Transverse colon (tissue), 4 donors: ENCODE results near the gene SAMD7. TPM values are rescaled to one million over a fixed set of nuclear protein-coding genes. Genes with fewer than 3 reads are reported as not detected.

Experiments used
- DNase-seq: peaks from one replicate; pipeline ENCODE4 v3.0.0-alpha.2; 2019
- H3K27ac ChIP-seq, 4 donors: fragments of 200-600 bp; sonication (generic); 2 replicates each; pipeline ENCODE4 v1.5.1; 2016 to 2018; ENCODE audit warnings: inconsistent platforms in 4 of 4
- H3K27me3 ChIP-seq: fragments of 200-600 bp; sonication (generic); 2 replicates; pipeline ENCODE4 v1.5.1; 2017; ENCODE audit warnings: inconsistent platforms
- H3K36me3 ChIP-seq, 4 donors: fragments of 200-600 bp; sonication (generic); 2 replicates each; pipeline ENCODE4 v1.5.1; 2017 to 2019; ENCODE audit warnings: inconsistent platforms in 4 of 4
- H3K4me1 ChIP-seq, 4 donors: fragments of 200-600 bp; sonication (generic); 2 replicates each; pipeline ENCODE4 v1.5.1; 2017 to 2020; ENCODE audit warnings: inconsistent platforms in 4 of 4
- H3K4me3 ChIP-seq, 4 donors: fragments of 200-600 bp; sonication (generic); 1 replicate in 1 of 4; 2 replicates in 3 of 4; pipeline versions ENCODE4 v1.5.1 to v1.6.1; 2017 to 2019; ENCODE audit warnings: inconsistent platforms in 4 of 4
- H3K9me3 ChIP-seq, 2 donors: fragments of 200-600 bp; sonication (generic); 2 replicates each; pipeline ENCODE4 v1.5.1; 2017 to 2019; ENCODE audit warnings: inconsistent platforms in 2 of 2
- EP300 ChIP-seq: sonication (generic); formaldehyde crosslinking; IDR thresholded peaks from one replicate; pipeline ENCODE4 v1.6.1; 2017; ENCODE audit warnings: antibody characterized with exemption, low read depth
- POLR2A ChIP-seq: fragments of 450-650 bp; IDR thresholded peaks from one replicate; pipeline ENCODE4 v1.6.1; 2016; ENCODE audit warnings: antibody characterized with exemption, mild to moderate bottlenecking, moderate library complexity
- POLR2AphosphoS5 ChIP-seq, 3 donors: sonication (generic); formaldehyde crosslinking; IDR thresholded peaks; one replicate each; pipeline ENCODE4 v1.6.1; 2016; ENCODE audit warnings: antibody characterized with exemption in 3 of 3
- WGBS, 2 donors: methylation state at CpG; one replicate each; pipeline ENCODE4 v1.1.5; 2018; ENCODE audit warnings: low coverage in 1 of 2; 5-methylcytosine and 5-hydroxymethylcytosine counted together
- in situ Hi-C, 4 donors: fragments of 200-750 bp; cut with MboI; loops; one replicate each; pipeline versions ENCODE4 v1.15.0 to v1.15.1; 2017; ENCODE audit warnings: low sequenced_read_pairs in 3 of 4, low pct_ligation_motif_present in 1 of 4, low pct_unique_long_range_greater_than_20kb in 1 of 4
- intact Hi-C: fragments of 100-400 bp; cut with DNase I; formaldehyde crosslinking; loops from one replicate; pipeline ENCODE4 v1.15.1; 2023; ENCODE audit warnings: low total_unique reads
- total RNA-seq, 4 donors: library from RNA; depleted of rRNA; stranded (reverse); fragments of >200 nt; gene quantifications; one replicate each; pipeline ENCODE4 v1.1.0, GENCODE V29; 2016
- TF ChIP-seq, protein P1 (sequence below), 5 experiments: fragments of 200-600 bp in 3 of 5; fragments of 450-650 bp in 2 of 5; sonication (generic) in 3 of 5; IDR thresholded peaks; 1 replicate in 2 of 5; 2 replicates in 3 of 5; pipeline ENCODE4 v1.5.1; 2016 to 2017; ENCODE audit warnings: antibody characterized with exemption in 5 of 5, inconsistent platforms in 3 of 5, mild to moderate bottlenecking in 2 of 5, moderate library complexity in 1 of 5

Gene SAMD7
- total RNA-seq, 4 donors from 2014 or later: not detected

DNA sequence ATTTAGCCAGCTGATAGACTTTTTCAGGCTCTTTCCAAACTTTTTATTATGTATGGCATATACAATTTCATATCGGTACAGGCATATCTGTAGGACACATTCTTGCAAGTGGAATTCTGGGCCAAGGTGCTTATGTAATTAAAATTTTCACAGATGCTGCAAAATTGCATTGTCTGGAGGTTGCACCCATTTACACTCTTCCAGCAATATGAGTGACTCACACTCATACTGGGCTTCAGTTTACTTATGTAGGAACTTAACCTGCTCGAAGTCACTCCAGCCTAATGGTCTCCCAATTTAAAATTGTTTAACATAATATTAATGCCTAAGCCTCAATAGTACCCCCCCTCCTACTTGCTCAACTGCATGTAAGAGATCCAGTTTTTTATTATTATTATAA lies 44.0 kb downstream of the SAMD7 start:
- no peak for TF ChIP-seq POLR2A
- no peak for TF ChIP-seq EP300
- no peak for TF ChIP-seq POLR2AphosphoS5 (IDR thresholded peaks at IDR 0.05)
- TF ChIP-seq, protein P1, sequence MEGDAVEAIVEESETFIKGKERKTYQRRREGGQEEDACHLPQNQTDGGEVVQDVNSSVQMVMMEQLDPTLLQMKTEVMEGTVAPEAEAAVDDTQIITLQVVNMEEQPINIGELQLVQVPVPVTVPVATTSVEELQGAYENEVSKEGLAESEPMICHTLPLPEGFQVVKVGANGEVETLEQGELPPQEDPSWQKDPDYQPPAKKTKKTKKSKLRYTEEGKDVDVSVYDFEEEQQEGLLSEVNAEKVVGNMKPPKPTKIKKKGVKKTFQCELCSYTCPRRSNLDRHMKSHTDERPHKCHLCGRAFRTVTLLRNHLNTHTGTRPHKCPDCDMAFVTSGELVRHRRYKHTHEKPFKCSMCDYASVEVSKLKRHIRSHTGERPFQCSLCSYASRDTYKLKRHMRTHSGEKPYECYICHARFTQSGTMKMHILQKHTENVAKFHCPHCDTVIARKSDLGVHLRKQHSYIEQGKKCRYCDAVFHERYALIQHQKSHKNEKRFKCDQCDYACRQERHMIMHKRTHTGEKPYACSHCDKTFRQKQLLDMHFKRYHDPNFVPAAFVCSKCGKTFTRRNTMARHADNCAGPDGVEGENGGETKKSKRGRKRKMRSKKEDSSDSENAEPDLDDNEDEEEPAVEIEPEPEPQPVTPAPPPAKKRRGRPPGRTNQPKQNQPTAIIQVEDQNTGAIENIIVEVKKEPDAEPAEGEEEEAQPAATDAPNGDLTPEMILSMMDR (IDR thresholded peaks at IDR 0.05): no peak
- intact Hi-C loops: no loop called here
- Histone ChIP-seq H3K36me3 (no peaks in the 10 kb centered on the region), H3K27me3 (no peaks in the 10 kb centered on the region), H3K4me1 (no peaks in the 10 kb centered on the region), H3K4me3 (no peak overlapping the region), H3K27ac (no peak overlapping the region), H3K9me3 (no peaks in the 10 kb centered on the region)
- 88 to 95% methylated on average over 2 of the region's 2 CpGs for WGBS, 2 donors
- no peak for DNase-seq
- in situ Hi-C loops: loop anchor here in 1 of 4 donors (25.0 kb wide), 1 partner anchor 93 kb away; the partner anchor contains the start of gene LRRC31

DNA sequence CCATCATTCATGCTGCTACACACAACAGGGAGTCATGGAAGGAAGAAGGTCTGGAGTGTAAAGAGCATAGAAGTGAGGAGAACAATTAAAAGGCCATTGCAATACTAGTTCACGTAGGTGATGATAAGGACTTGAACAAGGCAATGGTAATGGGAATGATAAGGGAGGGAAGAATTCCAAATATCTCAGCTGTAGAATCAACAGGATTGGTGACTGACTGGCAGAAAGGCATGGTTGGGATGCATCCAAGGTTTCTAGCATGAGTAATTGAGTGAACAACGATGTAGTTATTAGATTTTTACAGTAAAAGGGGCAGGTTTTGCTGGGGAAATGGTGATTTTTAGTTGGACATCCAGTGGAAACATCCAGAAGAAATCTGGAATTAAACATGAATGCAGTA lies 52.8 kb downstream of the SAMD7 start:
- intact Hi-C loops (loop anchor here (10.0 kb wide), 2 partner anchors 99 to 189 kb away; partner anchors contain the start of genes LRRC31 and MYNN), in situ Hi-C loops (loop anchor here in 1 of 4 donors (25.0 kb wide), 1 partner anchor 102 kb away; the partner anchor contains the start of gene LRRC31)
- WGBS, 2 donors: 72 to 73% methylated on average over 2 of the region's 2 CpGs
- Histone ChIP-seq H3K27ac (no peak overlapping the region), H3K4me1 (peaks cover 7 to 26% (median 20%) of the 10 kb centered on the region in 4 donors), H3K36me3 (no peaks in the 10 kb centered on the region), H3K4me3 (no peak overlapping the region), H3K27me3 (no peaks in the 10 kb centered on the region), H3K9me3 (no peaks in the 10 kb centered on the region)
- no peak for DNase-seq
- TF ChIP-seq POLR2A: no peak
- TF ChIP-seq, protein P1 (IDR thresholded peaks at IDR 0.05): no peak
- TF ChIP-seq POLR2AphosphoS5 (IDR thresholded peaks at IDR 0.05): no peak
- TF ChIP-seq EP300: no peak

DNA sequence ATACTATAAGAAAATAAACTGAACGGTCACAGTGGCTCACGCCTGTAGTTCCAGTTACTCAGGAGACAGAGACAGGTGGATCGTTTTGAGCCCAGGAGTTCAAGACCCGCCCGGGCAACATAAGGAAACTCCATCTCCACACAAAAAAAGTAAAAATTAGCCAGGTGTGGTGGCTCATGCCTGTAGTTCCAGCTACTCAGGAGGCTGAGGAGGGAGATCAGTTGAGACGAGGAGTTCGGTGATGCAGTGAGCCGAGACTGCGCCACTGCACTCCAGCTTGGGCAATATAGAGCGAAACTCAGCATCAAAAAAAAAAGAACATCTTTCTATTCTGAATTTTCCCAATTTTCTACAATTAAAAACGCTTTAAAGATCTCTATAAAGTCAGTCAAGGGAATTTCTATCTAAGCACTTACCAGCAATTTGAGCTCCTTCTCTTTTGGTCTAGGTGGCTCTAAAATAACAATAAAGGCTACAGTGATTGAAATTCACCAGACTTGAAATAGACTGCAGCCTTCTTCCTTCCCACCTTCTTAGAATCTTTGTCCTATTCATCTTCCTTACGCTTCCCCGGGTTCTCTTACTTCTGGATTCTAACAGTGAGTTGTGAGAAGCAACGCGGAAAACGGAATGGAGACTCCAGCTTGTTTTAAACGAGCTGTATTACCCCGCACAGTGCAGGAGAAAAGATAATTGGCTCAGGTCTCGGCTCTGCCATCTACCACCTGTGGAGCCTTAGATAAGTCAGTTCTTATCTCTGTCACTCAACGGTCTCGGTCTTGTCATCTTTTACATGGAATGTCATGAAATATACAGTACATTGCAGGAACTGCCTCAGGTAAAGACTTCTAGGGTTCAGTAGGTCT lies 54.4 kb downstream of the SAMD7 start:
- TF ChIP-seq, protein P1 (IDR thresholded peaks at IDR 0.05): no peak
- Histone ChIP-seq H3K4me1 (peaks cover 14 to 42% (median 28%) of the 10 kb centered on the region in 4 donors), H3K4me3 (peak overlapping the region; percentile 84 to 87 (median 84)), H3K27me3 (no peaks in the 10 kb centered on the region), H3K9me3 (no peaks in the 10 kb centered on the region), H3K27ac (peak overlapping the region; percentile 95 to 97 (median 95)), H3K36me3 (no peaks in the 10 kb centered on the region)
- DNase-seq: no peak
- 48 to 55% methylated on average over 19 to 21 of the region's 21 CpGs for WGBS, 2 donors
- in situ Hi-C loops: loop anchor here in 1 of 4 donors (25.0 kb wide), 1 partner anchor 103 kb away; the partner anchor contains the start of gene LRRC31
- intact Hi-C loops: loop anchor here (10.0 kb wide), 2 partner anchors 101 to 191 kb away; partner anchors contain the start of genes LRRC31 and MYNN

DNA sequence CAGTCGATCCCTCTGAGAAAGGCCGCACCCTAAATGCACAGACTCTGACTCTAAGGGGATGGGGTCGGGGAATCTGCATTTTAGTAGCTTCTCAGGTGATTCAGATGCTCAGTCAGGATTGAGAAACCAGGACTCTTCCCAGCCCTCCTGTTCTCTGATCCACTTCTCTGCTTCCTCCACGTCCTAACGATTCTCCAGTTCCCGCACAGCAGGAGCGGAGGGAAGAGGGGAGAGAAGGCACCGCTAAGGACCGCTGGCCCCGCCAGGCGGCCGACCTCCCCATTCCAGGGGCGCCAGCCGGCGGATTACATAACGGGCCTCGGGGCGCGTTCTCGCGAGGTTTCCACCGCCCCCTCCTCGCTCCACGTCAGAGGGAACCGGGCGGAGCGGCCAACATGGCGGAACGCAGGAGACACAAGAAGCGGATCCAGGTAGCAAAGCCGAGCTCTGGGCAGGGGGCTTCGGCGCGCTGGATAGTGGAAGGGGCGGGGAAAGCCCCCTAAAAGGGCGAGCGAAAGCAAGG lies 55.1 kb downstream of the SAMD7 start, which contains the start of gene SEC62:
Gene SEC62 (plus strand): TSS at position 380 of the 523 bp plus-strand sequence. CDS start 16 bp downstream, at position 396.
- Histone ChIP-seq H3K9me3 (no peaks in the 10 kb centered on the region), H3K27me3 (no peaks in the 10 kb centered on the region), H3K36me3 (no peaks in the 10 kb centered on the region), H3K4me1 (peaks cover 14 to 44% (median 28%) of the 10 kb centered on the region in 4 donors), H3K27ac (peak within 1 kb of the TSS; percentile 95 to 97 (median 95)), H3K4me3 (peak within 1 kb of the TSS; percentile 84 to 87 (median 84))
- in situ Hi-C loops (loop anchor here in 1 of 4 donors (25.0 kb wide), 1 partner anchor 104 kb away; the partner anchor contains the start of gene LRRC31), intact Hi-C loops (loop anchor here (10.0 kb wide), 2 partner anchors 102 to 192 kb away; partner anchors contain the start of genes LRRC31 and MYNN)
- TF ChIP-seq POLR2AphosphoS5 (IDR thresholded peaks at IDR 0.05): peak; percentile 87 to 88 (median 88)
- peak; percentile 80 for TF ChIP-seq POLR2A
- no peak for TF ChIP-seq EP300
- TF ChIP-seq, protein P1 (IDR thresholded peaks at IDR 0.05): peak in 3 of 5 experiments; percentile 39 to 67 (median 56)
- peak; percentile 96 for DNase-seq
- 0 to 1% methylated on average over 2 to 31 of the region's 37 CpGs for WGBS, 2 donors
